ENCODE results near the gene CYTH4.

Gene CYTH4

GRCh38 chr22:37292641-37293040 is 10.3 kb downstream of the CYTH4 start:
- DNase-seq = no peak

GRCh38 chr22:37293172-37293571 is 10.9 kb downstream of the CYTH4 start:
- no peak for DNase-seq

GRCh38 chr22:37294747-37295146 is 12.4 kb downstream of the CYTH4 start:
- no peak for DNase-seq

GRCh38 chr22:37295213-37295886 is 13.0 kb downstream of the CYTH4 start:
- no peak for DNase-seq

- DNase-seq = no peak
Observed at GRCh38 chr22:37295946-37296345, 13.6 kb downstream of the CYTH4 start.

- DNase-seq = no peak
Observed at GRCh38 chr22:37298748-37299495, 16.6 kb downstream of the CYTH4 start.

- no peak for DNase-seq
Observed at GRCh38 chr22:37299969-37300509, 17.7 kb downstream of the CYTH4 start.

- no peak for DNase-seq
Observed at GRCh38 chr22:37300551-37301017, 18.3 kb downstream of the CYTH4 start.

- DNase-seq = no peak
Observed at GRCh38 chr22:37301144-37301830, 19.0 kb downstream of the CYTH4 start.

- no peak for DNase-seq
Observed at GRCh38 chr22:37302674-37303555, 20.6 kb downstream of the CYTH4 start.

- DNase-seq = no peak
Observed at GRCh38 chr22:37303821-37304274, 21.5 kb downstream of the CYTH4 start.

GRCh38 chr22:37304595-37305343 is 22.5 kb downstream of the CYTH4 start:
- no peak for DNase-seq

- no peak for DNase-seq
Observed at GRCh38 chr22:37305887-37306286, 23.6 kb downstream of the CYTH4 start.

- DNase-seq = no peak
Observed at GRCh38 chr22:37306494-37306829, 24.2 kb downstream of the CYTH4 start.

- DNase-seq = no peak
Observed at GRCh38 chr22:37308385-37309200, 26.3 kb downstream of the CYTH4 start.

GRCh38 chr22:37309211-37310074 is 27.1 kb downstream of the CYTH4 start:
- no peak for DNase-seq

GRCh38 chr22:37310075-37310606 is 27.8 kb downstream of the CYTH4 start:
- DNase-seq = no peak

- no peak for DNase-seq
Observed at GRCh38 chr22:37310815-37311595, 28.7 kb downstream of the CYTH4 start.

All from NCI-H510A treated with DMSO at 0.1 percent for 48 hours (cell line).